DMS53 treated with DMSO at 0.1 percent for 48 hours (cell line): ENCODE measurements around the gene NEU4.
"Not testable (repeated sequence)": the region's sequence is repeated elsewhere in the genome, so short reads cannot be mapped to it uniquely, and the experiment has no call there.

Experiments
- DNase-seq: peaks from one replicate; lab custom pipeline; 2025; ENCODE audit not compliant: unreplicated experiment; lab: John Stamatoyannopoulos, UW

Gene NEU4, protein sequence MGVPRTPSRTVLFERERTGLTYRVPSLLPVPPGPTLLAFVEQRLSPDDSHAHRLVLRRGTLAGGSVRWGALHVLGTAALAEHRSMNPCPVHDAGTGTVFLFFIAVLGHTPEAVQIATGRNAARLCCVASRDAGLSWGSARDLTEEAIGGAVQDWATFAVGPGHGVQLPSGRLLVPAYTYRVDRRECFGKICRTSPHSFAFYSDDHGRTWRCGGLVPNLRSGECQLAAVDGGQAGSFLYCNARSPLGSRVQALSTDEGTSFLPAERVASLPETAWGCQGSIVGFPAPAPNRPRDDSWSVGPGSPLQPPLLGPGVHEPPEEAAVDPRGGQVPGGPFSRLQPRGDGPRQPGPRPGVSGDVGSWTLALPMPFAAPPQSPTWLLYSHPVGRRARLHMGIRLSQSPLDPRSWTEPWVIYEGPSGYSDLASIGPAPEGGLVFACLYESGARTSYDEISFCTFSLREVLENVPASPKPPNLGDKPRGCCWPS

DNA sequence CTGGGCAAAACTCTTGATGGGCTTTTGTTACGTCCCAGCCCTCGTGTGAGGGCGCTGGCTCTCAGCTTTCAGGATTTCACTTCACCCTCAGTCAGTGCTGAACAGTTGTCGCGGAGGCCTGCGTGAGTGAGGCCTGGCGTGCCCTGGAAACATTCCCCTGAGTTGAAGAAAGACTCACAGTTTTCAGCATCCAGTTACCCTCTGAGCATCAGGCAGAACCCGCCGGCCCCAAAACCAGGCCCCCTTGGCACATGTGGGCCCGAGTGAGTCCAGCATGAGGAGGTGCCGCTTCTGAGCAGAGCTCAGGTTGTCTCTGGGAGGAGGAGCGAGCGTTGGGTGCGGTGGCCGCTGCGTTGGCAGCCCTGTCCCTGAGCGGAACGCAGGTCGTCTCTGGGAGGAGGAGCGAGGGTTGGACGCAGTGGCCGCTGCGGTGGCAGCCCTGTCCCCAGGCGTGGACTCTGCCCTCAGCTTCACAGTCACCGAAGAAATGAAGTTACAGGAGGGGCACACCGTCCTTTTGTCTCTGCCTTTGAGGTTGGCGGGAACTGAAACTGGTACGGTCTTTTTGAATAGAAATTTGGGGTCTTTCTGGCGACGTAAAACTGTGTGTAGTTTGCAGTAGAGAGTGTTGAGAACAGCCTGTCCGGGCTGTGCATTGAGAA is at the start of gene NEU4:
TSS of gene NEU4 (plus strand) at position 473 of the 662 bp plus-strand sequence. CDS start 5,292 bp downstream, outside the sequence.
- DNase-seq = no peak

DNA sequence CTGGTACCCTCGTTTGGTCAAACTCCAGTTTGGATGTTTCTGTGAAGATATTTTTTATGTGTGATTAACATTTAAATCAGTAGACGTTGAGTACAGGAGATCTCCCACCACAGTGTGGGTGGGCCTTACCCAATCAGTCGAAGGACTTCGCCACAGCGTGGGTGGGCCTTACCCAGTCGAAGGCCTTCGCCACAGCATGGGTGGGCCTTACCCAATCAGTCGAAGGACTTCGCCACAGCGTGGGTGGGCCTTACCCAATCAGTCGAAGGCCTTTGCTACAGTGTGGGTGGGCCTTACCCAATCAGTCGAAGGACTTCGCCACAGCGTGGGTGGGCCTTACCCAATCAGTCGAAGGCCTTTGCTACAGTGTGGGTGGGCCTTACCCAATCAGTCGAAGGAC is 49.1 kb upstream of the NEU4 start:
- DNase-seq = not testable (repeated sequence)

DNA sequence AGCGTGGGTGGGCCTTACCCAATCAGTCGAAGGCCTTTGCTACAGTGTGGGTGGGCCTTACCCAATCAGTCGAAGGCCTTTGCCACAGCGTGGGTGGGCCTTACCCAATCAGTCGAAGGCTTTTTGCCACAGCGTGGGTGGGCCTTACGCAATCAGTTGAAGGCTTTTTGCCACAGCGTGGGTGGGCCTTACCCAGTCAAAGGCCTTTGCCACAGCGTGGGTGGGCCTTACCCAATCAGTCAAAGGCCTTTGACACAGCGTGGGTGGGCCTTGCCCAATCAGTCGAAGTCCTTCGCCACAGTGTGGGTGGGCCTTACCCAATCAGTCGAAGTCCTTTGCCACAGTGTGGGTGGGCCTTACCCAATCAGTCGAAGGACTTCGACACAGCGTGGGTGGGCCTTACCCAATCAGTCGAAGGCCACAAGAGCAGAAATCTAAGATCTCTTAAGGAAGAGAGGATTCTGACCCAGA is 48.7 kb upstream of the NEU4 start:
- no peak for DNase-seq

DNA sequence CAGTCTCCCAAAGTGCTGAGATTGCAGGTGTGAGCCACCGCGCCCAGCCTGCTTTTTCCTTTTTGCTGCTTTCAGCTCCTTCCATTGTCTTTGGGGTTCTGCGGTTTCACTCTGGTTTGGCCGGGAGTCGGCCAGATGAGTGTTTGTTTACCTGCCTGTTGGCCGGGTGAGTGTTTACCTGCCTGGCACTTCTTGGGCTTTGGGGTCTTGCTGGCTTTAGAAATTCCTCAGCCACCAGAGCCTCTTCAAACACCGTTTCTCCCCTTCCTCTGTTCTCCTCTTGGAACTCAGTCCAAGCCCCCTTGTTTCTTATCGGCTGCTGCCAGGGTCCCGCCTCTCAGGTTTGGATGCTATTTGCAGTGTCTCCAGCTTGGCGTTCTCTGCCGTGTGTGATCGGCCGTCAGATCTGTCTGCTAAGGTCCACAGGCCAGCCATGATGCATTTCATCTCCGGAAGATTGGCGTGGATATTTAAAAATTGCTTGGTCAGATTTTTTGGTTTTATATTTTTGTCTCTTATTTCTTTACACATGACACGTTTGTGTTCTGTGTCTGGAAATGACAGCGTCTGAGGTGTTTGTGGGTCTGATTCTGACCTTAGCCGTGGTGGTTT is 46.6 kb upstream of the NEU4 start:
- peak; percentile 33 for DNase-seq

DNA sequence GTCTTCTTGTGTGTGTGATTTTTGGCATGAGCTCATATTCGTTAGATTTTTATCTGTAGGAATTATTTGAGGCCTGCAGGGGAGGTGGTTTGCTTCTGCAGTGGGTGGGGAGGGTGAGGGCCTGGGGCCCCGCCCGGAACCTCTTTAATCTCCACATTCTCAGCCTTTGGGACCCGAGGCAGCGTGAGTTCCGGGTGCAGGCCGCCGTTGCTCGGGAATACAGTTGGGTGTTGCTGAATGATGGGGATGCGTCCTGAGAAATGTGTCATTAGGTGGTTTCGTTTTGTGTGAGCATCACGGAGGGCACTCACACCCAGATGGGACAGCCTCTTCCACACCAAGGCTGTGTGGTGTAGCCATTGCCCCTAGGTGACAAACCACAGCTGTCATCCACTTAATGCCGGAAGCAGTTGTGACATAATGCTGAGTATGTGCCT is 46.0 kb upstream of the NEU4 start:
- DNase-seq = no peak

DNA sequence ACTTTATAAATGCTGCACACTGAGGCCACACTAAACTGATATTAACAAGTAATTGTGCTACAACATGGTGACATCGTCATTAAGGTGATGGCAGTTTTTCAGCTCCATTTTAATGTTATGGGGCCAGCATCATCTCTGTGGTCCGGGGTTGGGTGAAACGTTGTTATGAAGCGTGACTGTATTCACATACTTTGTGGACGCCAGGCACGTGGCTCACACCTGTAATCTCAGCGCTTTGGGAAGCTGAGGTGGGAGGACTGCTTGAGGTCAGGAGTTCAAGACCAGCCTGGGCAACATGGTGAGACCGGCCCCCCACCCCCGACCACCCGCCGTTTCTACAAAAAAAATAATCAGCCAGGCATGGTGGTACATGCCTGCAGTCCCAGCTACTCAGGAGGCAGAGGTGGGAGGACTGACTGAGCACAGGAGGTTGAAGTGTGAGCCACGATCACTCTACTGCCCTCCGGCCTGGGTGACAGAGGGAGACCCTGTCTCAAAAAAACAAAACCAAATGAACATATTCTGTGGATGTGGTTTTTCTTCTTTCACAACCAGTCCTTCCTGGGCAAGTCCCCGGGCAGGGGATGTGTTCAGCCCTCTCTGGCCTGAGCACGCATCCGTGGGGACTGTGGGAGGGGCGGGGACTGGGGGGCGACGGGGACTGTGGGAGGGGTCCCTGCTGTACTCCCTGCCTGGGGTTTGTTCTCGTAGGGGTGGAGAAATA is 45.3 kb upstream of the NEU4 start:
- no peak for DNase-seq

DNA sequence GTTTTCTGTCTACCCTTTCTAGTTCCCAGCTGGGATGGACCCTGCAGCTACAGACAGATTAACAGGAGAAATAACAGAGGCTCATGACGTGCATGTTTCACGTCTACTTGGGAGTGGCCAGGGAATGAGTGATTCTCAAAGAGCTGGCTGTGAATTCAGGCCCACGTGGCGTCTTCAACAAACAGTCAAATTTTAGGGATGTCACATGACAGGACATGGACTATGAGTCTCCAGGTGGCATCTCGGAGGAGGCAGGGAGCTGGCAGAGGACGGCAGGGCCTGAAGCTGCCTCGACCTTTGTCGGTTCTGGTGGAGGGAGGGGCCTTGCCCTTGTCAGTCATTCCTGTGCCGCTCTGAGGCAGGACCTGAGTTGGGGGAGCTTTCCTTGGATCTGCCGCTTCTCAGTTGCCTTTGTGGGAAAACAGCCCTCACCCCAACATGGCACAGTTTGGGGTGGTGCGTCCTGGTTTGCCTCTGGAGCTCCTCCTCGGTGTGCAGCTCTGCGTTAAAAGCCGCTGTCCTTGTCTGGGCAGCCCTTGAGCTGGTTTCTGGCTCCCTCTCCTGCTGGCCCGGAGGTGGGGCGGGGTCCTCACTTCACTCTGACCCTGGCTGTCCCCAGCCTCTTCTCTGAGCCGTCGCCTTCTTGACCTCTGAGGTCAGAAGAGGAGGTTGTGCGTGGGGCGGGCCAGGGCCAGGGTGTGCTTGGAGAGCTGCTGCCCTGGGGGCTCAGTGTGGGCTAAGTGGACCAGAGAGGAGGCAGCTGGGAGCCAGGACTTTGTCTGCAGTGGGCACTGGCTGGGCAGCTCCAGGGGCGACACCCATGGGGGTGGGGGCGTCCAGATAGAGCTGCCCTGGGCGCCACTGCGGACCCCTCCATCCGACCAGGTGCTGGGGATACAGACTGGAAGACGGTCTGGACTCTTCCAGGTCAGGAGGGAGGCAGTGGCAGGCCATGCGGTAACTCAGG is 44.4 kb upstream of the NEU4 start:
- DNase-seq = no peak

DNA sequence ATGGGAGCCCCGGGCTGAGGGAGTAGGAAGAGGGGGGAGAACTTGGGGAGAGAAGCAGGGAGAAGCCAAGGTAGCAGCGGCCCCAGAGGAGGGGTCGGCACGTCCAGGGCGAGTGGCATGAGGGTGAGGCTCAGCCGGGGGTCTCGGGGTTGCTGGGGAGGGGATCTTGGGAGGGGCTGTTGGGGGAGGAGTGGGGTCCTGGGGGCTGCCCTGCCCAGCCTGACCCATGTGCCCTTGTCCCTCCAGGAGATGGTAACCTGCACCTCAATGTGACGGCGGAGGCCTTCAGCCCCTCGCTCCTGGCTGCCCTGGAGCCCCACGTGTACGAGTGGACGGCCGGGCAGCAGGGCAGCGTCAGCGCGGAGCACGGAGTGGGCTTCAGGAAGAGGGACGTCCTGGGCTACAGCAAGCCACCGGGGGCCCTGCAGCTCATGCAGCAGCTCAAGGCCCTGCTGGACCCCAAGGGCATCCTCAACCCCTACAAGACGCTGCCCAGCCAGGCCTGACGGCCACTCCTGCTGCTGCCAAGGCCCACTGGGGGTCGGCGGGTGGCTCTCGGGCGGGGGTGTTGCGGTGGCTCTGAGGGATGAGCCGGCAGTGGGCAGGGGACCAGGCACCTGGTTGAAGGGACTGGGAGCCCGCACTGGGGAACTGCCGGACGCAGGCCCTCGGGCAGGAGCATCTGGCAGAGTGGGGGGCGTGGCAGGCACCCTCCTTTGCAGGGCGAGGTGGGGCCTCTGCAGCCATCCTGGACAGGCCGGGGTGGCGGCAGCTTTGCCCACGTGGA is 41.3 kb upstream of the NEU4 start:
- no peak for DNase-seq

DNA sequence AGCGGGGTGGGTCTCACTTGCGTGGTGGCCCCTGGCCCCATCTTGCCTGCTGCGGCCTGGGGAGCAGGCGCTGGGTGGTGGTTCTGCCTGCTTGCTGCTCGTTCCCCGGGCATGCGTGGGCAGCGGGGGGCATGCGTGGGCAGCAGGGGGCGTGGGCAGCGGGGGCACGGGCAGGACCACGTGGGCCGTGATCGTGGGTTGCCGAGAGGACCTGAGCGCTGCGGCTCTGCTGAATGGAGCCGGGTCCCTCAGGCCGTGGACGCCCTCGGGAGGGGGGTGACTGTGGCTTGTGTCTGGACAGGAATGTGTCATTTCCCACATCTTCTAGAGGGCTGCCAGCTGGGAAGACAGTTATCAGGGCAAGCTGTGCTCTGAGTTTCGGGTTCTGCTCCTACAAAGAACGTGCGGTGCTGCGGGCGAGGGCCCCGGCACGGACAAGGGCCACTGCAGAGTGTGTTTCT is 40.7 kb upstream of the NEU4 start:
- no peak for DNase-seq

DNA sequence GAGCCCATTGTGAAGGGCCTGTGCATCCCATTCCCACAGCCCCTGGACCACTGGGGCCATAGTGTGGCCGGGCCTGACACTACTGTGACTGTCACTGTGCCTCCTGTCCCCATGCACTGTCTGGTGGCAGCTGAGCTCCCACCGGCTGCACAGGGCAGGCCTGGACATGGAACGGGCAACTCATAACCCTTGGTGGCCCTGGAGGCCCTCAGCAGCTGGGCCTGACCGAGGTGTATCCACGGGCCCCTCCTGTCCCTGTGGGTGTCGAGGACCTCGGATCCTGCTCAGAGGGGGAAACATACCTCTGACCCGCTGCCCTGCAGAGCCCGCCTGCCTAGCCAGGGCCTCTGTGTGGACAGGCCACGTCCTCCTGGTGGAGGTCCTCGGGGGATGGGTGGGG is 40.1 kb upstream of the NEU4 start:
- DNase-seq = no peak

DNA sequence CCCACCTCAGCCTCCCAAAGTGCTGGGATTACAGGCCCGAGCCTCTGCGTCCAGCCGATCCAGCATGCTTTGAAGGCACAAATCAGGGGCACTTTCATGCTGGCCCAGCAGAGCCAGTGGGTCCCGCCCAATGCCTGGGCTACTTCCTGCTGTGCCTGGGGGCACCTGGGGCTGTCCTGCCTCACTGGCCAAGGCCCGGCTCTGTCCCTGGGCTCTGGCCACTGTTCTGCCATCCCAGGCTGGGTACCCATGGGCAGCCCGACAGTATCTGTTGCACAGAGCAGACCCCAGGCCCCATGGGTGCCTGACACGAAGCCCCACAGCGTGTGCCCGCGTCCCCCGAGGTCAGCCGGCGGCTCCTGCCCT is 39.2 kb upstream of the NEU4 start:
- DNase-seq = no peak

DNA sequence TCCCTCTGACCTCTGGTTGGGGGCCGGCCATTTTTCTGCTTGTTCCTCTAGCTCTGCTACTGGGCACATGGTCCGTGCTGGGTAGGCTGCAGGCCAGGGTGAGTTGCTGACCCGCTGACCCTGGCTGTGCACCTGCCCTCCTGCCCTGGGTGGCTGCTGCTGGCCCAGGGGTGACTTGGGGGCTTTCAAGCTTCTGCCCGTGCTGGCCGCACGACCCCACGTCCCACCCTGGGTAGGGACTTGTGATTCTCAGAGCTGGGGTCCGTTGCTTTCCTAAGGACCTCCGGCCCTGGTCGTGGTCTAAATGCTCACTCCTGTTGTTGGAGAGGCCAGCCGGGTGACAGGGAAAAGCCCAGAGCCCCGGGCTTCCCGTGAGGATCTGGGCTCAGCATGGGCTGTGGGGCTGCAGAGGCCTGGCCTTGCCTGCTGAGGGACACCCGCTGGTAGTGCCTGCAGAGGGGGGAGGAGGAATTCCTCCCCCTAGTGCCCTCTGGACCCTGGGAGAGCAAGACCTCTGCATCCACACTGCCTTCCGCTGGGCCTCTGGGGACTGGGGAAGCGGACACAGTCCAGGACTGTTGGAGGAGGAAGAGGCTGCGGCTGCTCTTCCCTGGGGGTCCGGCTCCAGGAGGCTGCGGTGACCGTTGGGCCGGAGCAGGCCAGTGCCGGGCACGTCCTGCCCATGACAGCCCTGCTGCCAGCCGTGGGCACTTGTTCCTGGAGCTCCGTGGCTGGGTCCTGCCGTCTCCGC is 38.6 kb upstream of the NEU4 start:
- no peak for DNase-seq

DNA sequence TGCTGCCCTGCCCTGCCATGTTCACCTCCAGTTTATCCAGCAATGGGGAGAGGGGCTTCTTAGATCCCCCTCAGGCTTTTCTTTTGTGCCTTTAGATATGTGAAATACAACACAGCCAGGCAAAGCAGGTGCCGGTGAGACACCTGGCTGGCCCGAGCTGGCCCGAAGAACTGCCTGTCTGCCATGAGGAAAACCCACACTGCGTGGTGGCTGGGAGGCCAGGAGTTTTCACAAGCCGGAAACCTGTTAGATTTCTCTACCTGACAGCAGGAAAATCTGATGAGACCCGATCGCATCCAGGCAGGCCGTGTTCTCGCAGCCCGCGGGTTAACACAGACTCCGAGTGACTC is 38.1 kb upstream of the NEU4 start:
- no peak for DNase-seq

DNA sequence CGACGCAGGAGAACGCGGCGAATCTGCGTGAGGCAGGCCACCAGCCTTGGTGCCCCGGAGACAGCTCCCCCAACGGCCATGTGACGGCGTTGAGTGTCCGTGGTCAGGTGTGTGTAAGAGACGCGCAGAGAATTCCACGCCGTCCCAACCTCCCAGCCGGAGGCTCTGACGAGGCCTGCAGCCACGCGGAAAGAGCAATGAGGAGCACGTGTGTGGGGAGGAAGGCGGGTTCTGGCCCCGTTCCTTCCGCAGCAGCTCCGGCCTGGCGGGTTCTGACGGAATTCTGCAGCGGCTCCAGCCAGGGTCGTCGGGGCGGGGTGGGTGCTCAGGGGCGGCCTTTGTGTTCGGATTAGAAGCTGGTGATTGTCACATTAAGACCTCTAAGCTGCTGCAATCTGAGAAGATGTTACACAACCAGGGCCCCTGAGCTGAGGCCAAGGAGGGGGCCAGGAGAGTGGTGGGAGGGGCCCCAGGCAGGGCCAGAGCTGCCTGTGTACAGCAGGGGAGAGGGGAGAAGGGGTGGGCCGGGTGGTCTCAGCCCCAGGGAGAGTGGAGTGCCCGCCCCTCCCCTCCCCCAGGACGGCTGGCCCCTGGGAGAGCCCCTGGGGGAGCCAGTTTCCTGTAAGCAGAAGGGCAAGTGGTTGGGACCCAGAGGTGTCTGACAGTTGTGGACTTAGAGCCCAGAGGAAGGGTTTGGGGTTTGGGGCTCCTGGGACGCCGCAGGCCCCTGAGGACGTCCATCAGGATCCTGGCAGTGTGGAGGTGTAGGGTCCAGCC is 37.5 kb upstream of the NEU4 start:
- no peak for DNase-seq

DNA sequence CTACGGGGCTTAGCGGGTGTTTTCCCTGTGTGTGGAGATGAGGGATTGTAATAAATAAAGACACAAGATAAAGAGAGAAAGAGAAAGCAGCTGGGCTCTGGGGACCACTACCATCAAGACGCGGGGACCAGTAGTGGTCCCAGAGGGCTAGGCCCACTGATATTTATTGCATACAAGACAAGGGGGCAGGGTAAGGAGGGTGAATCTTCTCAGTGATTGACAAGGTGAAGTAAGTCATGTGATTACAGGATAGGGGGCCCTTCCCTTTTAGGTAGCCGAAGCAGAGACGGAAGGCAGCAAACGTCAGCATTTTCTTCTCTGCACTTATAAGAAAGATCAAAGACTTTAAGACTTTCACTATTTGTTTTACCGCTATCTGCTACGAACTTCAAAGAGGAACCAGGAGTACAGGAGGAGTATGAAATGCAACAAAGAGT is 36.9 kb upstream of the NEU4 start:
- no peak for DNase-seq

DNA sequence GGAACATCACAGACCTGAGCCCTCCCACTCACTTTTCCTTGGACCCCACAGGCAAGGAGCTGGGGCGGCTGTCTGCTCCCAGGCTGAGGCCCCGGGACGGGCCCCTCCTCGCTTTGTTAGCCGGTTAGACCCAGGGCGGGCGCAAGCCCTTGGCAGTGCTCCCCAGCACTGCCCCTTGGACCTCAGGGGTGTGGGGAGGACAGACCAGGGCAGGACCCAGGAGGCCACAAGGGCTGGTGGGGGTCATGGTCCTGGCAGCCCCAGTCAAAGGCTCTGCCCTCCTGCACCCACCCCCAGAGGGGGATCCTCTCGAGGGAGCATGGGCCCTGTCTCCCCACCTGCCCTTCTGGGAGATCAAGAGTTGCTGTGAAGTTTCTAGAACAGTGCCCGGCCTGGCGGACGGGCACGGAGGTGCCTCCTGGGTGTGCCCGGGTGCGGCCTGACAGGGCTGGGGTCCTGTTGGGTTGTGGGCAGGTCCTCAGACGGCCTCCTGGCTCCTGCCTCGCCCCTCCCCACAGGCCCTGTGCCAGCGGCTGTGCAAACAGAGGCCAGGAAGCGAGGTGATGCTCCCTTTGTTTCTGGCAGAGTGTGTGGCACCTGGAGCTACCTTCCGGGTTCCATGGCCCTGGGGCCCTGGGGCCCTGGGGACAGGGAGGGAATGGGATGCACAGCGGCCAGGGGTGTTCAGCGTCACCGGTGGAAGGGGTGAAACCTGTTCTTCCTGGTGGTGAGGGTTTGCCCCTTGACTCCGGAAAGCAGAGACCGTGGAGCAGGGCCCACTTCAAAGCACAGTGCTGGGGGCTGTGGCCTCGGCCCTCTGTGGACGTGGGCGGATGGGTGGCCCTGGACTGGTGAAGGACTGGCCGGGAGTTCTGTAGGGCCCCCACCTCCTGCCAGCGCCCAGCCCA is 35.2 kb upstream of the NEU4 start:
- DNase-seq = peak; percentile 30
